Ishikawa (cell line): ENCODE measurements around the gene HEBP1.

Experiments
- MAX ChIP-seq: IDR thresholded peaks from 2 replicates; pipeline ENCODE4 v1.6.1; 2012
- NFIC ChIP-seq: IDR thresholded peaks from 2 replicates; pipeline ENCODE4 v1.6.1; 2012

- TF ChIP-seq NFIC (no peak), MAX (no peak)
Measured at GRCh38 chr12:13000616-13000924, 505 bp upstream of the HEBP1 start.
